Endothelial cell of umbilical vein (primary cell): ENCODE data around the gene TAF3. TPM values are rescaled to one million over a fixed set of nuclear protein-coding genes. Genes with fewer than 3 reads are reported as not detected.
A peak's percentile ranks its signal among the peaks of the same experiment; 100 is the strongest.

Experiments used
- BruUV-seq: library from RNA; stranded (reverse); fragments of 400-500 nt; replicated peaks from 2 replicates; lab custom pipeline; 2021; lab: Mats Ljungman, UMichigan
- CTCF ChIA-PET: fragments of 300-600, 350-600 bp; sonication (Branson Sonifier 250); formaldehyde crosslinking; loops from one replicate; lab custom pipeline; 2021; ENCODE audit warnings: antibody characterized with exemption, inconsistent platforms; lab: Charles Lee
- POLR2A ChIA-PET: fragments of 300-600, 350-600 bp; sonication (Branson Sonifier 250); formaldehyde crosslinking; loops from one replicate; lab custom pipeline; 2021; ENCODE audit warnings: antibody characterized with exemption, inconsistent platforms; lab: Charles Lee
- DNase-seq: peaks from one replicate; pipeline ENCODE4 v3.0.0-alpha.2; 2011; ENCODE audit warnings: low read depth, low spot score
- FAIRE-seq: peaks from 2 replicates; lab custom pipeline; 2011; peaks lifted over from hg19 to GRCh38; lab: Jason Lieb, UNC
- H2AFZ ChIP-seq: 2 replicates; pipeline ENCODE4 v1.6.0; 2012; ENCODE audit warnings: low read depth, low read length, control low read depth, inconsistent platforms
- H3K27ac ChIP-seq: 2 replicates; pipeline ENCODE4 v1.5.1; 2011; ENCODE audit warnings: low read depth, mild to moderate bottlenecking, control low read depth, low read length, moderate library complexity; ENCODE audit not compliant: insufficient read depth
- H3K27me3 ChIP-seq, 2 experiments: 2 replicates each; pipeline versions ENCODE4 v1.6.0 to v1.6.1; 2011; ENCODE audit warnings: low read length in 2 of 2, mixed read lengths in 1 of 2; ENCODE audit not compliant: control insufficient read depth in 2 of 2, insufficient read depth in 2 of 2
- H3K36me3 ChIP-seq, 2 experiments: 2 replicates in 1 of 2; 3 replicates in 1 of 2; pipeline ENCODE4 v1.5.1; 2011; ENCODE audit warnings: low read length in 2 of 2, mild to moderate bottlenecking in 1 of 2, moderate library complexity in 1 of 2; ENCODE audit not compliant: control insufficient read depth in 2 of 2, insufficient read depth in 2 of 2; ENCODE audit errors: extremely low read depth in 1 of 2
- H3K4me1 ChIP-seq: 3 replicates; pipeline ENCODE4 v1.5.1; 2011; ENCODE audit warnings: mild to moderate bottlenecking, low read length; ENCODE audit not compliant: control insufficient read depth, insufficient read depth; ENCODE audit errors: extremely low read depth
- H3K4me2 ChIP-seq: 2 replicates; pipeline ENCODE4 v1.6.1; 2011; ENCODE audit warnings: low read length, control low read depth, mixed read lengths; ENCODE audit not compliant: insufficient read depth
- H3K4me3 ChIP-seq, 3 experiments: fragments of 200-600 bp in 1 of 3; sonication (generic), shearing (Covaris generic) in 1 of 3; replicated peaks in 1 of 3; 2 replicates each; pipeline ENCODE4 v1.5.1; 2011 to 2016; ENCODE audit warnings: control low read depth in 3 of 3, low read length in 3 of 3, mild to moderate bottlenecking in 2 of 3, inconsistent platforms in 1 of 3, low read depth in 1 of 3, moderate library complexity in 1 of 3; ENCODE audit not compliant: insufficient read depth in 1 of 3
- H3K79me2 ChIP-seq: 2 replicates; pipeline ENCODE4 v1.6.0; 2012; ENCODE audit warnings: low read length, inconsistent platforms; ENCODE audit not compliant: control insufficient read depth, insufficient read depth
- H3K9ac ChIP-seq: replicated peaks from 2 replicates; pipeline ENCODE3; 2011; ENCODE audit warnings: low read length, control low read depth; ENCODE audit not compliant: insufficient read depth; ENCODE audit errors: extremely low read depth
- H3K9me1 ChIP-seq: replicated peaks from 3 replicates; pipeline ENCODE4 v1.6.0; 2011; ENCODE audit warnings: mild to moderate bottlenecking, low read length; ENCODE audit not compliant: control insufficient read depth, insufficient read depth; ENCODE audit errors: extremely low read depth
- H3K9me3 ChIP-seq: replicated peaks from 2 replicates; pipeline ENCODE4 v1.5.1; 2012; ENCODE audit warnings: low read length, inconsistent platforms; ENCODE audit not compliant: control insufficient read depth, insufficient read depth
- H4K20me1 ChIP-seq: replicated peaks from 2 replicates; pipeline ENCODE3; 2011; ENCODE audit warnings: mild to moderate bottlenecking, low read length; ENCODE audit not compliant: control insufficient read depth, insufficient read depth; ENCODE audit errors: extremely low read depth
- CTCF ChIP-seq, 2 donors: IDR thresholded peaks; 1 replicate in 1 of 2; 2 replicates in 1 of 2; pipeline ENCODE4 v1.5.1; 2011; ENCODE audit warnings: low read length in 2 of 2, mild to moderate bottlenecking in 2 of 2, moderate library complexity in 2 of 2, control low read depth in 1 of 2, inconsistent platforms in 1 of 2, low read depth in 1 of 2; ENCODE audit not compliant: insufficient read depth in 1 of 2; ENCODE audit errors: extremely low read depth in 1 of 2
- EZH2 ChIP-seq: IDR thresholded peaks from 2 replicates; pipeline ENCODE4 v1.6.1; 2012; ENCODE audit warnings: borderline replicate concordance, low read depth, mild to moderate bottlenecking, moderate library complexity, low read length, inconsistent platforms; ENCODE audit not compliant: severe bottlenecking
- FOS ChIP-seq: IDR thresholded peaks from 2 replicates; pipeline ENCODE4 v1.6.1; 2011; ENCODE audit warnings: mild to moderate bottlenecking, low read length, moderate library complexity, borderline replicate concordance; ENCODE audit not compliant: insufficient read depth
- GATA2 ChIP-seq: IDR thresholded peaks from 2 replicates; pipeline ENCODE4 v1.7.0; 2011; ENCODE audit warnings: low read depth, mild to moderate bottlenecking, moderate library complexity, mixed read lengths, low read length; ENCODE audit not compliant: insufficient read length, insufficient read depth
- JUN ChIP-seq: IDR thresholded peaks from 2 replicates; pipeline ENCODE4 v1.6.1; 2011; ENCODE audit warnings: borderline replicate concordance, low read depth; ENCODE audit not compliant: insufficient read length, insufficient read depth
- MAX ChIP-seq: IDR thresholded peaks from 2 replicates; pipeline ENCODE4 v1.6.1; 2011; ENCODE audit not compliant: insufficient read depth, insufficient read length
- MYC ChIP-seq: IDR thresholded peaks from one replicate; pipeline ENCODE4 v1.6.1; 2011; ENCODE audit warnings: mild to moderate bottlenecking, low read depth, low read length
- POLR2A ChIP-seq: IDR thresholded peaks from 2 replicates; pipeline ENCODE4 v1.6.1; 2012; ENCODE audit warnings: low read depth, mild to moderate bottlenecking, control low read depth, low read length
- POLR2AphosphoS5 ChIP-seq: IDR thresholded peaks from 2 replicates; pipeline ENCODE4 v1.6.1; 2012; ENCODE audit warnings: low read depth, mild to moderate bottlenecking, control low read depth, low read length, moderate library complexity; ENCODE audit not compliant: insufficient read depth
- dilution Hi-C: fragments of 300-500 bp; cut with MboI; formaldehyde crosslinking; loops from one replicate; pipeline ENCODE4 v1.15.0; 2019; ENCODE audit warnings: low sequenced_read_pairs; ENCODE audit not compliant: extremely low pct_ligation_motif_present
- intact Hi-C: fragments of 100-400 bp; cut with micrococcal nuclease; formaldehyde crosslinking; loops from one replicate; pipeline ENCODE4 v1.10.0; 2022
- polyA plus RNA-seq, 4 experiments: library from polyadenylated mRNA; depleted of rRNA in 3 of 4; stranded (reverse) in 3 of 4; unstranded in 1 of 4; fragments of >200 nt; gene quantifications; 2 replicates each; pipeline versions ENCODE4 v1.2.1 to v1.2.3, GENCODE V29; 2011 to 2012; ENCODE audit warnings: missing spikeins in 1 of 4
- total RNA-seq: library from RNA; stranded (reverse); gene quantifications from 2 replicates; pipeline ENCODE4 v1.2.3, GENCODE V29; 2021

TAF3 gene
- total and polyA plus RNA-seq, 2 donors (not counting 3 experiments of a cell fraction or from before 2014, with no cell fraction given), result 2.4 to 10.5 TPM

DNA sequence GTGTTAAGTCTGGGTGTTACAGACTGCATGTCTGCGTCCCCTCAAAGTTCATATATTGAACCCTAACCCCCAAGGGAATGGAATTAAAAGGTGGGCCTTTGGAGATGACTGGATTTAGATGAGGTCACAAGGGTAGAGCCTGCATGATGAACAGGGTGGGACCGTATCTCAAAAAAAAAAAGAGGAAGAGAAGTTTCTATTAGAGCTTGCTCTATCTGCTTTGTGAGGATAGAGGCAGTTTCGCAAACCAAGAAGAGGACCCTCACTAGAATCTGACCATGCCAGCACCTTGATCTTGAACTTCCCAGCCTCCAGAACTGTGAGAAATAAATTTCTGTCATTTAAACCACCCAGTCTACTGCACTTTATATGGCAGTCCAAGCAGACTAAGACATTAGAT is 31.9 kb upstream of the TAF3 start:
- FAIRE-seq (no peak), DNase-seq (no peak)
- Histone ChIP-seq H3K27ac (no peak overlapping the region), H3K9ac (no peak overlapping the region), H3K4me3 (no peak overlapping the region), H4K20me1 (peaks cover 3% of the 10 kb centered on the region), H3K9me3 (no peaks in the 10 kb centered on the region), H3K36me3 (no peaks in the 10 kb centered on the region), H2AFZ (no peak overlapping the region), H3K79me2 (peaks cover 89% of the 10 kb centered on the region), H3K4me2 (peak overlapping the region; percentile 86), H3K4me1 (peaks cover 18% of the 10 kb centered on the region), H3K9me1 (no peaks in the 10 kb centered on the region), H3K27me3 (no peaks in the 10 kb centered on the region)
- no peak for TF ChIP-seq MYC
- no peak for TF ChIP-seq CTCF (IDR thresholded peaks at IDR 0.05; ENCODE audit: extremely low read depth in 1 of 2, insufficient read depth in 1 of 2, low read depth in 1 of 2, low read length in 2 of 2)
- no peak for TF ChIP-seq JUN
- TF ChIP-seq EZH2, result no peak
- TF ChIP-seq FOS, result no peak
- TF ChIP-seq POLR2AphosphoS5, result no peak
- no peak for TF ChIP-seq GATA2
- no peak for TF ChIP-seq POLR2A
- no peak for TF ChIP-seq MAX
- intact Hi-C loops, result no loop called here
- dilution Hi-C loops, result no loop called here
- ChIA-PET POLR2A (no interaction called here), CTCF (no interaction called here)
- no TSS peak for BruUV-seq
